ENCODE data around the gene ZSCAN10.
A peak's percentile ranks its signal among the peaks of the same experiment; 100 is the strongest.

Gene ZSCAN10

GRCh38 chr16:3112058-3112880, 13.2 kb upstream of the ZSCAN10 start, which contains the start of gene ZNF205:
TSS of gene ZNF205 (plus strand) at chr16:3112586. CDS start at chr16:3113431, 845 bp downstream.
- no peak for DNase-seq (ENCODE audit: low read depth)

- peak; percentile 68 for DNase-seq (ENCODE audit: low read depth)
Measured at GRCh38 chr16:3106205-3106928, 7.3 kb upstream of the ZSCAN10 start.

DNA sequence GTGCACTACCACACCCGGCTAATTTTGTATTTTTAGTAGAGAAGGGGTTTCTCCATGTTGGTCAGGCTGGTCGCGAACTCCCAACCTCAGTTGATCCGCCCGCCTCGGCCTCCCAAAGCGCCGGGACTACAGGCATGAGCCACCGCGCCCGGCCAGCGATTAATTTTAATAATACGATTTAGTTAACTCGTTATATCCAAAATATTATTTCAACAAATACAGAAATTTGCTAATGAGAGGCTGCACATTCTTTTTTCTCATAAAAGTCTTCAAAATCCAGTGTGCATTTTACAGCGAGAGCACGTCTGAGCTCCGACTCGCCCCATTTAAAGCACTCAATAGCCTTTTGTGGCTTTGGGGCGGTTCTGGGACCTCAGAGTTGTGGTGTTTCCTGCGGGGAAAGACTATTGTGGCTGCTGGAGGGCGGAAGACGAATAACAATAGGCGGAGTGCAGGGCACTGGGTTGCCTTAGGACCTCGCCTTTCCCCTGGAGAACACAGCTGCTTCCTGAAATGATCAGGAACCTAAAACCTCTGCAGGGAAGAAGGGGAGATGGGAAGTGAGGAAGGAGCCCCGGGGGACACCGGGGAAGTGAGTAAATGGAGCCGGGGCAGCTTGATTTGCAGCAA, 2.9 kb upstream of the ZSCAN10 start:
- DNase-seq (ENCODE audit: low read depth) = no peak

GRCh38 chr16:3101018-3101840, 2.1 kb upstream of the ZSCAN10 start:
- no peak for DNase-seq (ENCODE audit: low read depth)

DNA sequence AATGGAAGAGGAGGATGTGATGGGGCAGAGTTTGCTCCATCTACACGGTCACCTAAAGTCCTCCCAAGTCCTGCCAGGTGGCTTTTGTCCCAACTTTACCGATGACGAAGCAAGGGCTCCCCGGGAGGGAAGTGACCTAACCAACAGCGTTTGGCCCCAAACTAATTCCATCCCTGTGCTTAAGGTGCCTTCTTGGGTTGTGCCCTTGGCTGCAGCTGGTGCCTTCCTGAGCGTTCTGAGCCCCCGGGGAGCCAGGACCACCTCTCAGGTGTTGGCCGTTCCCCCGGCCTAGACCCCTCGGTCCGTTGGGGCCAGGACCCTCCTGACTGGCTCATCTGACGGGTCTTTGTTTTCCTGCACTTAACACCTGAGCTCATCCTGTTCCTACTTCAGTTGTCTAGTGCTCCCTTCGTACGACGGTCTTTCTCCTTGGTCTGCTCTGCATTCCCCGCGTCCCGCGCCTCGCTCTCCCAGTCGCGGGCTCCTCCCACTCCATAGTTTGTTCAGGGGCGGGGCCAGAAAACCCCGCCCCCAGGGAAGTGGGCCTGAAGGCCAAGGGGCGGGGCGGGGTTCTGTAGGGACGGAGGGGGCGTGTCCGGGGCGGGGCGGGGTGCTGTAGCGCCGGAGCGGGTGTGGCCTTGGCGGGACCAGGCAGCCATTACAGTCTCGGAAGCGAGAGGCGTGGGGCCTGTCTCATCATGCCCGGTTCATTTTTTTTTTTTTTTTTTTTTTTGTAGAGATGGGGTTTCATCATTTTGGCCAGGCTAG, 822 bp upstream of the ZSCAN10 start:
- DNase-seq (ENCODE audit: low read depth) = peak; percentile 82

DNA sequence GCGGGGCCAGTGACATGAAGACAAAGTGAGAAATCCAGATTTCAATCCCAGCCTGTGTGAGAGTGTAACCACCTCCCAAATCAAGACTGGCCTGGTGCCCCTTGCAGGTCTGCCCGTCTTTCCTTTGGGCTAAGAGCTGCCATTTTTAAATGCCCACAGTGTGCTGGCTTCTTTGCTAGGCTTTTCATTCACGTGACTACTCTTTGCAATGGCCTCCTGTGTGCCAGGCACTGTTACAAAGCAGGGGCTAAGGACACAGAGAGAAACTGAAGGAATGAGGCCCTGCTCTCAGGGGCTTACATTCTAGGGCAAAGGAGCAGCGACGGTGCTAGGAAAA, 269 bp upstream of the ZSCAN10 start:
- no peak for DNase-seq (ENCODE audit: low read depth)

DNA sequence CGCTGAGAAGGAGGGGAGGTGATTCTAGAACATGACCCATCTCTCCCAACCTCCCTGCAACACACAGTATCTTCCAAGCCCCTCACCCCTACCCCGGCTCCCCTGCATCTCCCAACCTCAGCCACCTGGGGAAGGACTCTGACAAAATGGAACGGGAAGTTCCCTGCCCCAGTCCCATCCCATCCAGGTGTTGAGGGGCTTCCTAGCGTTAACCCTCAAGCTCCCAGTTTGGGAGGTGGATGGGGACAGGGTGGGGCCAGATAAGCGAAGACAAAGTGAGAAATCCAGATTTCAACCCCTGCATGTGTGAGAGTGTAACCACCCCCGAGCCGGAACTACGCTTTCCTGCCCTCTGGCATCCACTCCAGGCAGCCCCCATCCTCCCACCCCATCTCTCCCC, 1.8 kb downstream of the ZSCAN10 start:
- no peak for DNase-seq (ENCODE audit: low read depth)

- no peak for DNase-seq (ENCODE audit: low read depth)
Measured at GRCh38 chr16:3096362-3096761, 2.7 kb downstream of the ZSCAN10 start.

GRCh38 chr16:3095869-3096268, 3.2 kb downstream of the ZSCAN10 start:
- no peak for DNase-seq (ENCODE audit: low read depth)

GRCh38 chr16:3094289-3095027, 4.6 kb downstream of the ZSCAN10 start:
- peak; percentile 12 for DNase-seq (ENCODE audit: low read depth)

- no peak for DNase-seq (ENCODE audit: low read depth)
Measured at GRCh38 chr16:3092501-3092941, 6.6 kb downstream of the ZSCAN10 start.

- no peak for DNase-seq (ENCODE audit: low read depth)
Measured at GRCh38 chr16:3091551-3091950, 7.5 kb downstream of the ZSCAN10 start.

DNA sequence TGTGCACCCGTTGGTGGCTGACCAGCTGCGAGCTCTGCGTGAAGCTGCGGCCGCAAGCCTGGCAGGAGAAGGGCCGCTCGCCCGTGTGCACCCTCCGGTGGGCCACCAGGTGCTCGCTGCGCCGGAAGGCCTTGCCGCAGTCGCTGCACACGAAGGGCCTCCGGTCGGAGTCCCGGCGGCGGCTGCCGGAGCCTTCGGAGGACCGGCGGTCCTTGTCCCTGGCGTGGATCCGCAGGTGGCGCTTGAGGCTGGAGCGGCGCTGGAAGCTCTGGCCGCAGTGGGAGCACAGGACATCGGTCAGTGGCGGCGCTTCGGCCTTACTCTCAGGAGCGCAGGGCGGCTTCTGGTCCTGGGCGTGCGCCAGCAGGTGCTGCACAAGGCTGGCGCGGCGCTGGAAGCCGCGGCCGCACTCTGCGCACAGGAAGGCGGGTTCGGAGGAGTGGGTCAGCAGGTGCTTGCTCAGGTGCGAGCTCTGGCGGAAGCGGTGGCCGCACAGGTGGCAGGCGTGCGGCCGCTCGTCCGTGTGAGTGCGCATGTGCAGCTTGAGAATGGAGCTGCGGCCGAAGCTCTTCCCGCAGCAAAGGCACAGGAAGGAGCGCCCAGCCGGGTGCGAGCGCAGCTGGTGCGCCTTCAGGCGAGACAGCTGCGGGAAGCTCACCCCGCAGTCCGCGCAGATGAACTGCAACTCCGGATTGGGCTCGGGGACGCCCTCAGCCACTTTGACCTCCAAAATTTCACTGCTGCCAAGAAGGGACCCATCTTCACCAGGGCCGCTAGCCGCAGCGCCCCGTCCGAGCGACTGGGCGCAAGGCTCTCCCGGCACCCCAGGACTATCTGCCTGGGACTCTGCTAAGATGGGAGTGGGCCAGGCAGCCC, 9.1 kb downstream of the ZSCAN10 start:
- no peak for DNase-seq (ENCODE audit: low read depth)

GRCh38 chr16:3088925-3089716, 10.0 kb downstream of the ZSCAN10 start:
- DNase-seq (ENCODE audit: low read depth) = no peak

- no peak for DNase-seq (ENCODE audit: low read depth)
Measured at GRCh38 chr16:3088450-3088849, 10.6 kb downstream of the ZSCAN10 start.

DNA sequence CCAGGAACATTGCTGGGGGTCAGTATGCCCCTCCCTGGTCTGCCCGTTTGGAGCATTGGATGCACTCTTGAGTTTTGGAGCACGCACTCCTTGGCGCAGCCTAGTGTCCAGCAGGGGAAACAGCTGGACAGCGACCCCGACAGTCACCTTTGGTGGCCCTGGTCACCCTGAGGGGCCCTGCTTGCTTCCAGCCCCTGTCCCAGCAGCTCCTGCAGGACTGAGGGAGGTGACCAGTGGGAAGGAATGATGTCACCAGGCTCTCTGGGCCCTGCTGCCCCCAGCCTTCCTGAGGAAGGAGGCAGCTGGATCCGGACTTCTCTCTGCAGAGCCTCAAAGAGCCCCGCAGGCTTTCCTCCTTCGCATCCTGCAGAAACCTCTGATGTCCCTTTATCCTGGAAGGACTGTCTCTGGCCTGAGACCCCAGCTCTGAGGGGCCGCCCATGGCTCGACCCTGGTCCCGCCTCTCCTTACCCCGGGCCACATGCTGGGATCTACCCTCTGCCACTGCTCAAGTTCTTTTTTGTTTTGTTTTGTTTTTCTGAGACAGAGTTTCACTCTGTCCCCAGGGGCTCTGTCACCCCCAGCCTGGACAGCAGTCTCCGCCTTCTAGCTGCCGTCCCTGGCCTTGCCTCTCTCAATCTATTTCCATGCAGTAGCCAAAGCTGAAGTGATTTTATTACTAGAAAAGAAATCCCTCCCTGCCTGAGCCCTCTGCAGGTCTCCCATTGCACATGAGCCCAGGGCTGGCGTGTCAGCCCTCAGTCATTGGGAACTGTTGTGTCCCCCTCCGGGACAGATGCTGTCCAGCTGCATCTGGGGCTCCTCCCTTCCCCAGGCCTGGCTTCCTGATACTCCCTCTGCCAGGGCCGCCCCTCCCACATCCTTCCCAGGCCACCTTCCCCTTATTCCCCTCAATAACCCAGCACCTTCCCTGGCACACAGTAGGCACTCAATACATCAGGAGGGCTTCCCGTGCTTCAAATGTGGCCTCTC, 11.6 kb downstream of the ZSCAN10 start:
- no peak for DNase-seq (ENCODE audit: low read depth)

DNA sequence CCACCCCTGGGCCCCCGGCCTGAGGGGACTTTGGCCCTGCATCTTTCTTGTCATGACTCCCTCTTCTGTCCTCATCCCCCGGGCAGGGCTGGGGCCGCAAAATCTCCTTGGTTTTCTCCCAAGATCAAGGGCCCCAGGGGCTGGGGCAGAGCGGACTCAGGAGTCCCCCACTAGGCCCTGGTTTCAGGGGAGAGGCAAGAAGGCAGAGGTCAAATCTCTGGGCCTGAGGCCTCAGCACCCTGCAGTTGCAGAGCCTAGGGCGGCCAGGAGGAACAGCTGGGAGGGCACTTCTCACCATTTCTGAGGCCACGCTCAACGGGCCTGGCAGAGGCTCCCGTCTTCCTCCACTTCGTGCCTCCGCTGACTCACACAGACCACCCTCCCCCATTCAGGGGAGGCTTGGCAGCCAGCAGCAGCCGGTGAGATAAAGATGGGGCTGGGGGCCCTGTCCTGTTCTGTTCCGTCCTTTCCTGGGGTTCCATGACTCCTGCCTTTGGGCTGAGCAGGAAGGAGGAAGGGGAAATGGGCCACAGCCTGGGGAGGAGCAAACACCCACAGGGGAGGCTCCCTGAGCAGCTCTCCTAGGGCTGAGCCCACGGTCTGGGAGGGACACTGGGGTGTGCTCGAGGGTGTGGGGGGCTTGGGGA, 12.4 kb downstream of the ZSCAN10 start:
- no peak for DNase-seq (ENCODE audit: low read depth)
